GM18873 (cell line): Measurements from ENCODE around the gene AP4S1.
"Not testable (repeated sequence)": the region's sequence is repeated elsewhere in the genome, so short reads cannot be mapped to it uniquely, and the experiment has no call there.

ENCODE experiments used
- ATAC-seq: cut with Tn5 transposase; IDR thresholded peaks from one replicate; pipeline ENCODE4 v1.9.1; 2021; ENCODE audit warnings: mild to moderate bottlenecking, moderate library complexity, moderate number of reproducible peaks; ENCODE audit not compliant: unreplicated experiment, low FRiP score

AP4S1 gene

DNA sequence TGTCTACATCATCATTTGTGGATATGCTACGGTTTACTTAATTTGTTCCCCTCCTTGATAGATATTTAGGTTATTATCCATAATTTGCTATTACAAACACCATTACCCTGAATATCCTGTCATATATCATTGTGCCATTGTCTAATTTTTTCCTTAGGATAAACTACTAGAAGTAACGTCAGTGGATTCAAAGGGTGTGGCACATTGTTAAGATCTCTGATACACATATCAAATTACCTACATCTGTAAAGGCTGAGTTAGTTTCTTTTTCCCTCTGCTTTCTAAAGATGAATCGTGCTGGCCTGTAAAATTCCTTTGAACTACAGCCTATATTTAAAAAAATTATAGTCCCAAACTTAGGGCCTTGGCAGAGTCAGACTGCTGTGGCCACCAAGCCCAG, 54.6 kb downstream of the AP4S1 start:
- no peak for ATAC-seq

GRCh38 chr14:31080484-31080883, 55.0 kb downstream of the AP4S1 start:
- no peak for ATAC-seq

DNA sequence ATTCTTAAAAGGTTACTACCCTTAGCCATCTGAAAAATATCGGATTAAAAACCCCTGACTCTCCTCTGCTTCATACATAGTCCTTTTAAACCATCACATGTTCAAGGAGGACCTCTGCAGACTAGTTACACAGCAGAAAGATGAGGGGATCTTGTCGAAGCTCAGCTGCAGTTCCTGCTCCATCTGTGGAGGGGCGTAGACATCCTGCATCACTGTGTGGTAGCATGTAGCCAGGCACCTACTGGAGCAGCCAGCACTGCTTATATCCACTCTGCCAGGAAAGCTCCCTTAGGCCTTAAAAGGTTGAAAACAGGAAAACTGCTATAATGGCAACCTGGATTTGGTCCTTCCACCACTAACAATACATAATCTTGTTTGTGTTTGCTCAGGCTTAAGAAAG, 58.3 kb downstream of the AP4S1 start:
- ATAC-seq: no peak

DNA sequence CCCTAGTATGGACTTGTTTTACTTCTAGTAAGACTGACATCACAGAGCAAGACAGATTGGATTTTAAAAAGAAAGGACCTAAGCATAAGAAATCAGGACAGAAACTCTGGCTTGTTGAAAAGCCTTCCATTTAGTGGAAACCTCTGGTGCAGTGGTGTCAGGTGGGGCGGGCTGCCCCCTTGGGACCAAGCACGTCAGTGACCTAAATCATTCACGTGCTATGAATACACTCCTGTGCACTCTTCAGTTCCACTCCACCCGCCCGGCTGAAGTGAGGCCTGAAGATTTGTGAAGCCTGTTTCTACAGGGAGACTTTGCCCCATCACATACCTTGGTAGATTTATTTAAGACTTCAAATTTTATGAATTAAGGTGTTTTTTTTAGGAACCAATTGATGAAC, 58.9 kb downstream of the AP4S1 start:
- no peak for ATAC-seq

DNA sequence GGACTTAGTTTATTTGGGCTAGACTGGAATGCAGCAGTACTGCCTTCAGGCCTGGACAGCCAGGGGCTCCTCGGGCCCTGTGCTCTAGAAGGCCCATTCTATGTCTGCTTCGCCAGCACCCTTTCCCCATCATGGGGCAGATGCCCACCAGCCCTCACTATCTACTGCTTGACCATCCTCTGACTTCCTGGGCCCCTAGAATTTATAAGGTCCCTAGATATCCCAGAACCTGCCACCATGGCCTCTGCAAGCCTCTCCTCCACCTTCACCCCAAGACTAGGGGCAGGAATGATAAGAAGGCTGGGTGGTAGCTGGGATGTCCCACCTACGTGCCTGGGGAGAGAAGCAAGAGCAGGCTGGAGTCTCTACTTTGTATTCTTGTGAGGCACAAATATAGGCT, 59.6 kb downstream of the AP4S1 start:
- ATAC-seq: no peak

DNA sequence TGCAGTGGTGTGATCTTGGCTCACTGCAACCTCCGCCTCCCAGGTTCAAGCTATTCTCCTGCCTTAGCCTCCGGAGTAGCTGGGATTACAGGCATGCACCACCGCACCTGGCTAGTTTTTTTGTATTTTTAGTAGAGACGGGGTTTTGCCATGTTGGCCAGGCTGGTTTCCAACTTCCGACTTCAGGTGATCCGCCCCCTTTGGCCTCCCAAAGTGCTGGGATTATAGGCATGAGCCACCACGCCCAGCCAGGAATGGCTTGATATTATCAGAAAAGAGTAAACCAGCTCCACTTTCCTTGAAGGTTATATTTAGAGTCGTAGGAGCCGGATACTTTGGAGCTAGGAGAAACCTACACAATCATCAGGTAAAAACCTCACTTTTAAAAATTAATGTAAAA, 61.0 kb downstream of the AP4S1 start:
- ATAC-seq: not testable (repeated sequence)

DNA sequence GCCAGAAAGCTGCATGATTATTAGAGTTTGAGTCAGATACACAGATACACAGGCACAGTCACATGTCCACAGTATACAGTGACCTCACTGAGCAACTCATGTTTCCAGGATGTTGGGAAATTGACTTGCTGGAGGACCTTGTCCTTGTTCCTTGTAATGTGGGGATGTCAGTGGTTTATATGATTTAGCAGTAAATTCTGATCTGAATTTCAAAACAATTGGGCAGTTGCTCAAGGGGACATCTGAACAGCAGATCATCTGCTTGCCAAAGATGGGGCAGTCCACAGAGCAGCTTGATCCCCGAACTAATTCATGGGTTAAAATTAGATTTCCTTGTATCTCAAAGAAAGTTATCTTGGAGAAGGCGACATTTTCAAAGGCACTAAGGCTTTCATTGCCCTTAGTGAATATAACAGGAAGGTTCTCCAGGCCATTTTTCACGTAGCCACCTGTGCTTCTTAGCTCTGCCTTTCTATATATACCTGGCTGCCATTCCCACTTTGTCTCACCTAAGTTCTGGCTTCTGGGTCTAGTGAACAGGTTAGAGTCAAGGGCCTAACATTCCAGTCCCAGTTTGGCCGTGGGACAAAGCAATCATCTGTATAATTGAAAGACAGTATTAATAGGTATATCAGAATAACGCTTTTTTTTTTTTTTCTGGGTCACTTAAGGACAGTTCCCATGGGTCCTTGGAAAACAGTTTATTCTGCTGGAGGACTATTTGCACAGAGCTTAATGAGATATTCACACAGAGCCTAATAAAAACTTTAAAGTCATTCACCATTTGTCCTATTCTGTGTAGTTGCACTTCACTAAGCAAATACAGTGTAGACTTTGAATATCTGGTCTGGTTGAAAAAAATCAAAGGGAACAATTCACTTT, 65.7 kb downstream of the AP4S1 start:
- no peak for ATAC-seq

DNA sequence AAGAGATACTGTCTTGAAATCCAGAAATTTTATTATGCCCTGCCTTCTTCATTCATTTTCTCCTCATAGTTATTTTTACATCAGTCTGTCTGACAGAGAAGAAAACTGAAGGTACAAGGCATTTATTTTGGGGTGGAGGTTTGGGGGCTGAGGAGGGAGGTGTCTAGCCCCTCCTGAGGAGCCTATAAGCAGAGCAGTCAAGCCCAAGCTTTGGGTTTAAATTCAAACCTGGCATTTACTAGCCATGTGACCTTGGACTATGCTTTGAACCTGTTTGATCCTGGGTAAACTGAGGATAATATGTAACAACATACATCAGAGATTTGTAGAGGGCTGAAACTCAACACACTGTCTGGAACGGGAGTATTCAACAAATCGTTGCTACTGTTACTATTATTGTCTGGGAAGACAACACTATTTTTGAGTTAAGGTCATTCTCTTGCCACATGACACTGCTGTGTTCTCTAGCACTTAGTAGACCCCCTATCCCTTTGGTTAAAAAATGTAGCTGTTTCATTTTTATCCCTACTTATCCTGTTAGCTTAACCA, 66.8 kb downstream of the AP4S1 start:
- ATAC-seq: no peak

- ATAC-seq: not testable (repeated sequence)
Observed at GRCh38 chr14:31093884-31094839, 68.7 kb downstream of the AP4S1 start.

- not testable (repeated sequence) for ATAC-seq
Observed at GRCh38 chr14:31095817-31096216, 70.4 kb downstream of the AP4S1 start.

- ATAC-seq: no peak
Observed at GRCh38 chr14:31096255-31096654, 70.8 kb downstream of the AP4S1 start.

DNA sequence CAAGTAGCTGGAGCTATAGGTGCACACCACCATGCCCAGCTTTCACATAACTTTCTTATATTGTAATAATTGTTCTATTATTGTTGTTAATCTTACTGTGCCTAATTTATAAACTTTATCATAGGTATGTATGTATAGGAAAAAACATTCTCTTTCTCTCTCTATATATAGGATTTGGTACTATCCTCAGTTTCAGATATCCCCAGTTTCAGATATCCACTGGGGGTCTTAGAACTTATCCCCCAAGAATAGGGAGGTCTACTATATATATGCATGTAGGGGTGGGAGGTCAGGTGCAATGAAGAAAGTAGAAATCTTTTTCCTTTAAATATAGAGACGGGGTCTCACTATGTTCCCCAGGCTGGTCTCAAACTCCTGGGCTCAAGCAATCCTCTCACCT, 71.6 kb downstream of the AP4S1 start:
- no peak for ATAC-seq

DNA sequence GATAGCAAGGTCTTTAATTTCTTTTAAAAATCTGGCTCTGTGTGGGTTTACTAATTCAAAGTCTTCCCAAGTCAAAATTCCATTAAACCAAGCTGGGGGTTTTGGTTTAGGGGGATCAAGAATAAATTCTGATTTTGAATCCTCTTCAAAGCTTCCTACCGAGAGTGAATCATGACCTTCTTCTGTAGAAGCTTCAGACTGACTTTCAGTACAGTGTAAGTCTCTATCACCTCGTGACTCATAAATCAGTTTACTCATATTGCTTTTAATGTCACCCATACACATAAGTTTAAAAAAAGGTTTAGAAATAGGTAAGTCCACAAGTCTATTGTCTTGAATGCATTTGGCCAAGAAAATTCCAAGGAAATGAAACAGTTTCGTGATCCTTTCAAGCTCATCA, 81.3 kb downstream of the AP4S1 start:
- no peak for ATAC-seq

DNA sequence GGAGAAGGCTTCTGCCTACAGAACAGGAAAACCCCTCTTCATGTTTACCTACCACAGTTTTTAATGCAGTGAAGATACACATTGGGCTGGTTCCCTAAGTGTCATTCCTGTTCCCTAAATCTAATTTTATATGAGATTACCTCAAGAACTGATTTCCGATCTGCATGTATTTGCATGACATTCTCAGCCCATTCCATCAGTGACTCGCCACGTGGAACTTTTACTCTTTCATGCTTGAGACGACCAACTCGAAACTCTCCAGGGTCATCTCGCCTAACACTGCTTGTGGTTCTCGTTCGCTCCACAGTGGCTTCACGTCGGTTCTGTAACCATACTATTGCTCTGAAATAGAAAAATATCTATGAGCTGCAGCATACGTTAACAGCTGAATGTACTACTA, 83.8 kb downstream of the AP4S1 start:
- no peak for ATAC-seq

GRCh38 chr14:31110872-31111271, 85.4 kb downstream of the AP4S1 start:
- ATAC-seq: no peak

DNA sequence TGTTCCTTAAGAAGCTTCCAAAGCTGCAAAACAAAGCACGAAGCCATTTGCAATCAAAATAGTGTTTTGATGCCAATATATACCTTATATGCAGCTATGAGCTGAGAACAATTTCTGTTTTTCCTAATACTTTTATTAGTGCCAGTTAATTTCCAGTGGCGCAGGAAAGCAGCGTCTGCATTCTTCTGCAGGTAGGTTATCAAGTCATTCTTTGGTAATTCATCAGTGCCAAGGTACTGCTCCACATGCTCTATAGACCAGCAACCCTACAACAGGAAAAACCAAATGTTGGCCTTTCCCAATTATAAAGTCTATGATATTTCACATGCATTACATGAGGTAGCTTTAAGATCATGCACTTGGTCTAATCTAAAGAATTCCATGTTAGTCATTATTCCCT, 88.3 kb downstream of the AP4S1 start:
- ATAC-seq: no peak

DNA sequence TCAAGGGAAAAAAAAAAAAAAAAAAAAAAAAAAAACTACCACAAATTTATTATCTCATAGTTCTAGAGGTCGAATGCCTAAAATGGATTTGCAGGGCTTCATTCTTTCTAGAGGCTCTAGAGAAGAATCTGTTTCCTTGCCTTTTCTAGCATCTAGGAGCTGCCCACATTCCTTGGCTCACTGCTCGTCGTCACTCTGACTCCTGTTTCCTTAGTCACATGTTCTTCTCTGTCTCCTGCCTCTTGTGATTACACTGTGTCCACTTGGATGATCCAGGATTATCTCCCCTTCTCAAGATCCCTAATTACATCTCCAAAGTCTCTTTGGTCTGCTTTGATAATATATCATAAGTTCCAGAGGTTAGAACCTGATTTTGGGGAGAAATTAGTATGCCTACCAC, 93.4 kb downstream of the AP4S1 start:
- ATAC-seq: no peak

DNA sequence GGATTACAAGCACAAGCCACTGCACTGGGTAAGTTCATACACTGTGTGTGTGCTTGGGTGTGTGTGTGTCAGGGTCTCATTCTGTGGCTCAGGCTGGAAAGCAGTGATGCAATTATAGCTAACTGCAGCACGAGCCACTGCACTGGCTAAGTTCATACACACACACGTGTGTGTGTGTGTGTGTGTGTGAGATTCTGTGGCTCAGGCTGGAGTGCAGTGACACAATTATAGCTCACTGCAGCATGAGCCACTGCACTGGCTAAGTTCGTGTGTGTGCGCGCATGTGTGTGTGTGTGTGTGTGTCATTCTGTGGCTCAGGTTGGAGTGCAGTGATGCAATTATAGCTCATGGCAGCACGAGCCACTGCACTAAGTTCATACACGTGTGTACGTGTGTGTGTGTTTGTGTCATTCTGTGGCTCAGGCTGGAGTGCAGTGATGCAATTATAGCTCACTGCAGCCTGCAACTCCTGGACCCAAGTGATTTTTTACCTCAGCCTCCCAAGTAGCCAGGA, 96.7 kb downstream of the AP4S1 start:
- no peak for ATAC-seq

- ATAC-seq: no peak
Observed at GRCh38 chr14:31122921-31123320, 97.5 kb downstream of the AP4S1 start.

- ATAC-seq: no peak
Observed at GRCh38 chr14:31124197-31124596, 98.7 kb downstream of the AP4S1 start.

DNA sequence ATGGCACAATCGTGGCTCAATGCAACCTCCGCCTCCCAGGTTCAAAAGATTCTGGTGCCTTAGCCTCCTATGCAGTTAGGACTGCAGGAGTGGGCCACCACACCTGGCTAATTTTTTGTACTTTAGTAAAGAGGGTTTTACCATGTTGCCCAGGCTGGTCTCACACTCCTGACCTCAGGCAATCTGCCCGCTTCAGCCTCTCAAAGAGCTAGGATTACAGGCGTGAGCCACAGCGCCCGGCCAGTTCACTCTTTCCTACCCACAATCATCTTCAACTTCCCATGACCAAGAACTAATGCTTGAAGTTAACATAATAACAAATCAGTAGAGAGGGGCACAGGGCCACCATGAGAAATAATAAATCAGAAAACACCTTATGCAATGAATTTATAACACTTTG, 99.8 kb downstream of the AP4S1 start:
- ATAC-seq: no peak
